IPS-18a (cell line): ENCODE data around the gene HADH.

Experiments used
- H3K27ac ChIP-seq: one replicate; pipeline ENCODE4 v1.5.1; 2013; ENCODE audit warnings: low read length
- H3K27me3 ChIP-seq: one replicate; pipeline ENCODE4 v1.6.1; 2013; ENCODE audit warnings: mild to moderate bottlenecking, low read length; ENCODE audit not compliant: control insufficient read depth, insufficient read depth
- H3K36me3 ChIP-seq: one replicate; pipeline ENCODE4 v1.6.1; 2013; ENCODE audit warnings: low read depth, low read length; ENCODE audit not compliant: control insufficient read depth
- H3K4me1 ChIP-seq: one replicate; pipeline ENCODE4 v1.6.1; 2013; ENCODE audit warnings: low read depth, low read length; ENCODE audit not compliant: control insufficient read depth
- H3K4me3 ChIP-seq: one replicate; pipeline ENCODE4 v1.5.1; 2013; ENCODE audit warnings: low read length
- H3K9ac ChIP-seq: one replicate; pipeline ENCODE4 v1.6.1; 2013; ENCODE audit warnings: mild to moderate bottlenecking, low read length, moderate library complexity
- H3K9me3 ChIP-seq: one replicate; pipeline ENCODE4 v1.6.1; 2013; ENCODE audit warnings: low read depth, low read length; ENCODE audit not compliant: control insufficient read depth

Gene HADH

DNA sequence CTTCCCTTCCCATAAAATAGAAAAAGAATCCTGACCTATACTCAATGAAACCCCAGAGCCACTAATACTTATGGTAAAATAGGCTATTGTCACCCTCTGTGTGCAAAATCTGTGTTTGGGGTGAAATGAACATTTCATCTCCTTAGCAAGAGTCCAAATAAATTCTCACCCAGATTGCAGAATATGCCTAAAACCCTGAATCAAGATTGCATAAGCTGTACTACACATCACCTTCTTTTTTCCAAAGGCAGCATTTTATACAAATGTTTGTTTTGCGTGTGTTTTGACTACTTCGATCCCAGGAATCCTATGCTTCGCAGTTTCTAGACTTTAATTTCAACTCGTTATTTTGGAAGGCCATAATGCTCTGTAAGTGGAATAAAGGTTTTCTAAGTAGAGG is 12.2 kb upstream of the HADH start:
- Histone ChIP-seq H3K36me3 (no peaks in the 10 kb centered on the region), H3K9ac (no peak overlapping the region), H3K9me3 (no peaks in the 10 kb centered on the region)

DNA sequence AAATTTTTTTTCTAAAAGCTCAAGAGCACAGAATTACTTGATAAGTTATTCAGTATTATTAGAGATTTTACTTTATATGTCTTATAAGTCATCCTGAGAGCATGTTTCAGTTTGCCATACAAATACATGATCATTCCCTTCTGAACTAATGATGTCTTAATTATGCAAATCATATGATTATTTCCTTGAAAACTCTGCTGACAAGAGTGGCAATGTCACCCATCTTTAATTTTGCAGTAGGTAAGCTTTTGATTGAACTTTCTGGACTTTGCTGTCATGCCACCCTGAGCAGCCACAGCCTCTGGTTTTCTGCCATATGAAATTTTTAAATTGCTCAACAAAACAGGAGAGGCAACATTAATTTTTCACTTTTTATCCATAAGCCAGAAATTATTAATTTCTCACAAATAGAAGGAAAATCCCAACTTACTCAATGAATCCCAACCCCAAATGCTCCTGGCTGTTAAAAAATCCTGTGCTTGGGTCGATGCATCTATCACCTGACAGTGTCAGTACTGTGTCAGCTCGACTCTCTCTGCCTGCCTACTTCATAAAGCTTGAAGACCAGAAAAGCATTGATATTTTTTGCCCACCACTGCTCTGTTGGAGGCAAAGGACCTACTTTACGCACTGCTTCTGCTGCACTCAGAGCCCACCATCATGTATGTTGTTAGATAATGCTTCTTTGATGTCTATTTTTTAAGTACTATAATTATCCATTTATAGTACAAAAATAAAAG is 11.6 kb upstream of the HADH start:
- Histone ChIP-seq H3K4me3 (no peak overlapping the region), H3K27ac (no peak overlapping the region), H3K9me3 (no peaks in the 10 kb centered on the region), H3K9ac (no peak overlapping the region), H3K36me3 (no peaks in the 10 kb centered on the region), H3K27me3 (no peaks in the 10 kb centered on the region), H3K4me1 (no peaks in the 10 kb centered on the region)

More for the DNA sequence above, 12.2 kb upstream of the HADH start:
- H3K4me1 ChIP-seq, result no peaks in the 10 kb centered on the region
- H3K27me3 ChIP-seq, result no peaks in the 10 kb centered on the region
- no peak overlapping the region for H3K4me3 ChIP-seq
- no peak overlapping the region for H3K27ac ChIP-seq

DNA sequence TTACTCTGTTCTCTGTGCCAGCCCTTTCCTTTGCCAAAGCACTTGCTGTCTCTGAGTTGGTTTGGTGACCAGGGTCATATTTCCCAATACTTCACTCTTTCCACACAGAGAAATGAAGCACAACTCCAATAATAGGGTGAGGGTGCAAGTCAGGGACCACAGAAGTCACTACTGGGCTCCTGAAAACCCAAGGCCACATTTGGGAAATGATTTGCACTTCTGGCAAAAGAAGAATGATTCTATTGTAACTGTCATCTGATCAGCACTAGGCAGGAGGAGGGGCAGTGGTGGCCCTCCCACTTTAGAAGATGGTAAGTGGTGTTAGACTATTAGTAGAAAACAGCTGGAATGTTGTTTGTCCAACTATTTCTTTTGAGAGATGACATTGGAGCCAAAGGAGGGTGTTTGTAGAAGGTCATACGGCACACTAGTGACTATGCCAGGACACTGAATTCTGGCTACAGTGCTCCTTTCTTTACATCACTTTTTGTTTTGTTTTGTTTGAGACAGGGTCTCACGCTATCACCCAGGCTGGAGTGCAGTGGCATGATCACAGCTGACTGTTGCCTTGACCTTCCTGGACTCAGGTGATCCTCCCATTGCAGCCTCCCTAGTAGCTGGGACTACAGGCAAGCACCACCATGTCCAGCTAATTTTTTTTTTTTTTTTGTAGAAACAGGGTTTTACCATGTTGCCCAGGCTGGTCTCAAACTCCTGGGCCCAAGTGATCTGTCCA is 10.8 kb upstream of the HADH start:
- Histone ChIP-seq H3K4me1 (no peaks in the 10 kb centered on the region), H3K36me3 (no peaks in the 10 kb centered on the region), H3K27me3 (no peaks in the 10 kb centered on the region), H3K9ac (no peak overlapping the region), H3K9me3 (no peaks in the 10 kb centered on the region), H3K4me3 (no peak overlapping the region), H3K27ac (no peak overlapping the region)

DNA sequence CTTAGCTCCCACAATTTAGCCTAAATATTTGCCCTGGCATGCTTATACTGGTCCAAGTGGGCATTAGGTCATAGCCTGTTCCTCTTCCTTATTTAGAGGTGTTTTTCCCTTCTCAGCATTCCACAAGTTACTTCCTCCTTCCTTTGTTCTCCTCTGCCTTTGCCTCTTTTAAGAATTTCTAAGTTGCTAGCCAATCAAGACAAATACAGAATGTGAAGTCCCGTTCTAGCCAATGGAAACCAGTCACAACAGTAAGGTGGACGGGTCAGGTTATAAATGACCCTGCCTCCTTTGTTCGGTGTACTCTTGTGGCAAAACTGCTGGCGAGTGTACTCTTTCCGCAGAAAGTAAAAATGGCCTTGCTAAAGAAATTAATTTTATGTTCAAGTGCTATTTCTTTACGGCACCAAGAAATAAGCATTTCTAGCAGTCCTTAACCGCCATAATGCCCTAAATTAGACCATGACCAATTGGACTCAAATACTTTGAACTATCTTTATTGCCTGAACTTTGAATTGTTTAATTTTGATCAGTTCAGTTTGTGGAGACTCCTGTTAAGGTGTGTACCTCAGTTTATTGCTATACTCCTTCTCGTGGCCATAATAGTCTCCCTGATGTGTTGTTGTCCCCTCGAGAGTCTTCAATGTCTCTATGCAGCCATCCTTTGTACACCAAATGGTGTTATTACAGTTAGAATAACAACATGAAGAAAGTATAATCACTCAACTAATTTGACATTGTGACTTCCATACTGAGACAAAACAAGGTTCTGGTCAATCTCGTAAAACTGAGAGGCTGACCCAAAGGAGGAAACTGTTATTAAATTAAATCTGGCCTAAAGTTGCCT is 1.6 kb upstream of the HADH start:
- Histone ChIP-seq H3K27ac (no peak overlapping the region), H3K36me3 (no peaks in the 10 kb centered on the region), H3K4me3 (no peak overlapping the region), H3K9ac (no peak overlapping the region), H3K4me1 (peaks cover 10% of the 10 kb centered on the region), H3K27me3 (peaks cover 4% of the 10 kb centered on the region), H3K9me3 (no peaks in the 10 kb centered on the region)

DNA sequence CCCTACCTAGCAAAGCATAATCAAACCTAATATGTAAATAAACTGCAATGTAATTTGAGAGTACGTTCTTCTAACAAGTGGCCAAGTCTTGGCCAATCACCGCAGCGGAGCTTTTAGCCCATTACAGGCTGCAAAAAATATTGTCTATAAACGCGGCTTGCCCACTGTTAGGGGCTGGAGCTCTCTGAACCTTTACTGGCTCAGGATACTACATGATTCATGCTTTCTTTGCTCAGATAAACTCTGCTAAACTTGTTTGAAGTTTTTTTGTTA is 990 bp upstream of the HADH start:
- Histone ChIP-seq H3K9me3 (no peaks in the 10 kb centered on the region), H3K9ac (no peak overlapping the region), H3K4me3 (no peak overlapping the region), H3K4me1 (peaks cover 10% of the 10 kb centered on the region), H3K27ac (no peak overlapping the region), H3K36me3 (no peaks in the 10 kb centered on the region), H3K27me3 (peaks cover 4% of the 10 kb centered on the region)

DNA sequence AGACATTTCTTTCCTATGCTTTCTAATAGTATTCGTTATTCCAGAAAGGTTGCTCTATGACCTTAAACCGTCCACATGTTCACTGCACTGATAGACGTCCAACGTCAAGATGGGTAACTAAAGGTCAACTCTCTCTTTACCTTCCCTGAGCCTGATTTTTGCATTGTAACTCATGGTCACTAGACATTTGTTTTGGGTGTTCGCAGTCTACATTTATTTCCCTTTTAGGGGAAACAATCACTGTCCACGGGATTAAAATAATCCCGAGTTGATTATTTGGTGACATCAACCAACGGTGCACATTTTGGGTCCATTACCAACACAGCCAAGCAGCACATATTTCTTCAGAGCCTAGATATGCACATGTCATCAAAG is 540 bp upstream of the HADH start:
- Histone ChIP-seq H3K27ac (no peak overlapping the region), H3K36me3 (no peaks in the 10 kb centered on the region), H3K4me3 (peak overlapping the region; percentile 84), H3K27me3 (peaks cover 4% of the 10 kb centered on the region), H3K9me3 (no peaks in the 10 kb centered on the region), H3K4me1 (peaks cover 10% of the 10 kb centered on the region), H3K9ac (no peak overlapping the region)

DNA sequence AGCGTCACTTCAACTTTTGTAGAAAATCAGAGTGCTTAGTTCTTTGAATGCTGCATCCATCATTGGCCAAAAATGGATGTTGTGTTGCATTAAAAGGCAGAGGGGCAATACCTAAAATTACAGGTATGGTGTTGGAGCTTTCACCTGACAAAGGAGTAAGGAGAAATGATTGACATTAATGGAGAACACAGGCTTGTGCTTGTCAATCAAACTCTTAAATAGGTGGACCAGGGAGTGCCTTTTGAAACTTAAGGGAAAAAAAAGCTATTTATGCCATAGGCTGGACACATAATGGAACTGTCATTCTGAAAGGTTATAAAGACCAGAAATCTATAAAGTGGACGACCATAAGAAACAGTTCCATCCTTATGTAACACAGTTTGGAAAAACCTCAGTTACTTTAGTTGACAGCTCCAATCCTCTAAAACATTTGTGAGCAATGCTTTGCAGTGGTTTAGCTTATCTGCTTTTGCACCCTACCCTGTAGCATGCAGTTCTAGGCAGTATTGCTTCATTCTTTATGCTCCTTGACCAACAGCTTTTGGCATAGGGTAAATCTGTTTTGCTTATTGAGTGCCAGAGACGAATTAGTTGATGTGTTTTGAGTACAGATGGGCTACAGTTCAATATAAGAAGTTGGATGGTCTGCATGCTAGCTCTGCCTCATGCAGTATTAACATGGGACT is 2.4 kb downstream of the HADH start:
- Histone ChIP-seq H3K9ac (no peak overlapping the region), H3K9me3 (no peaks in the 10 kb centered on the region)

DNA sequence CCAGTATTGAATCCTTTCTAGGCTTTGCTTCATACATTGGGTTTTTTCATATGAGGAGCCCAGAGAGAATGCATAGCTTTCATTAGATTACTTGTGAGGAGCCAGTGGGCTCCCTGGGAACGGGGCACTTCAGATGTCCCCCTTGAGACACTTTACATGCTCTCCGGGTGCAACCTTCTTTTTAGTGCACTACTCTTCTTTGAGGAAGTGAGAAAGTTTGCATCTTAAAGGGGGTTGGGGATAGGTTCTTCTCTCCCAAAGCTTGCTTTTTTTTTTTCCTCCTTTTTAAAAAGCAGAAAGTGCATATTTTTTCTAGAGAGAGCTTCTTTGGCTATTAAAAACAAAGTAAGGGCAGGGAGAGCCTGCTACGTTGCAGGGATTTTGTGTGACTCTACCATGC is 4.3 kb downstream of the HADH start:
- Histone ChIP-seq H3K9me3 (no peaks in the 10 kb centered on the region), H3K36me3 (no peaks in the 10 kb centered on the region), H3K27me3 (no peaks in the 10 kb centered on the region), H3K4me1 (peaks cover 10% of the 10 kb centered on the region), H3K4me3 (no peak overlapping the region), H3K9ac (no peak overlapping the region), H3K27ac (no peak overlapping the region)

More for the DNA sequence above, 2.4 kb downstream of the HADH start:
- Histone ChIP-seq H3K36me3 (no peaks in the 10 kb centered on the region), H3K4me1 (peaks cover 10% of the 10 kb centered on the region), H3K4me3 (no peak overlapping the region), H3K27me3 (peaks cover 4% of the 10 kb centered on the region), H3K27ac (no peak overlapping the region)

DNA sequence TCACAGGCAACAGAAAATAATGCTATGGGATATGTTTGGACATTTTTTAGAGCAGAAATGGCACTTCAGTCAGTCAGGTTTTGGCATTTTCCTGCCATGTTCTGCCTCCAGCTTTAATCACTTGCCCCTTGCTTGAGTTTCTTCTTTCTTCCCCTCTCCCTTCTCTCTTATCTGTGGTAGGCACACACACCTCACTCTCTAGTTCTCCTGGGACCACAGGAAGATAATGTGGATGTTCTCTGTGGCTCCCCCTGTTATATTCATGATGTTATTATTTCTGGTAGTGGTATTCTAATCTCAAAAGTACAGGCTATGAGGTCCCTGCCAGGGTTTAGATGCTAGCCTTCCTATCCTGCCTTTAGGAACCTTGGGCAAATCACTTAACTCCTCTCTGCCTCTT is 5.2 kb downstream of the HADH start:
- H3K9ac ChIP-seq, result no peak overlapping the region
- H3K4me1 ChIP-seq, result peaks cover 8% of the 10 kb centered on the region

DNA sequence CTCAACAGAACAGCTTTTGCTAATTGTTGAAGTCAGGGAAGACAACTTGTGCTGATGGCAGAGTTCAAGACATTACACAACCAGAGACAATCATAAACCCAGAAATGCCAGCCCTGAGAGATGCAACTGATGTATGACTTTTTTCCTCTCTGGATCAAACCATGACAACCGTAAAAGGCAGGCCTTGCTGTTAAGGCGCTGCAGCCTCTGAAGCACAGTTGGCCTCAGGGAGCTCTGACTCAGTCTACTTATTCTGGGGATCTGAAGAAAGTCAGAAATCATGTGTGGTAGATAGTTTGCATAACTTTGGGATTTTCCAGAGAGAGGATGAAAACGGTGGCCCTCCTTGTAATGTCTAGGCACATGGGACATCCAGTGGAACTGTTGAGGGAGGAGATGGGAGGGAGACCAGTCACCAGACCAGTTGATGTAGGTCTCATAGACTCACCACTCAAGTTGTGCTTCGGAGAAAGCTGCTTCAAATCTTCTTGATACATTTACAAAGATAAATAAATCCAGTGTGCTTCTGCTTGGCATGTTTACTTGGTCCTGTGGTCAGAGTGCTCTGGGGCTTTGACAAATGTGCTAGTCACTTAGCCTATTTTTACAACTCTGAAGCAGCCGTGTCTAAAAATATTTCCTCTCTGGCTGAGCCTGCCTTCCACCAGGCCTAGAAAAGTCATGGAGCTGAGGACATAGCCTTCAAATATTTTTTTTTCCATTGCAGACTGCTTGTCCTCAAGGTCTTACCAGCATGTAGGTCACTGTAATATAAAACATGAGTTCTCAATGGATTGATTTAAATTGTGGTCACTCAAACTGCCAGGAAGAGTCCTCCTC is 7.5 kb downstream of the HADH start:
- no peak overlapping the region for H3K9ac ChIP-seq
- no peaks in the 10 kb centered on the region for H3K4me1 ChIP-seq
- H3K27ac ChIP-seq, result no peak overlapping the region
- H3K36me3 ChIP-seq, result no peaks in the 10 kb centered on the region
- H3K4me3 ChIP-seq, result no peak overlapping the region
- no peaks in the 10 kb centered on the region for H3K27me3 ChIP-seq
- H3K9me3 ChIP-seq, result no peaks in the 10 kb centered on the region

More for the DNA sequence above, 5.2 kb downstream of the HADH start:
- Histone ChIP-seq H3K27ac (no peak overlapping the region), H3K27me3 (no peaks in the 10 kb centered on the region), H3K4me3 (no peak overlapping the region), H3K36me3 (no peaks in the 10 kb centered on the region), H3K9me3 (no peaks in the 10 kb centered on the region)
